Right atrium auricular region (tissue), 2 donors: ENCODE results near the gene EIF3I. TPM values are rescaled to one million over a fixed set of nuclear protein-coding genes. Genes with fewer than 3 reads are reported as not detected.
A peak's percentile ranks its signal among the peaks of the same experiment; 100 is the strongest.

Source experiments
- DNase-seq: peaks from one replicate; pipeline ENCODE4 v3.0.0-alpha.2; 2019; ENCODE audit warnings: low spot score
- H3K27ac ChIP-seq, 2 donors: fragments of 200-600 bp; sonication (generic); 1 replicate in 1 of 2; 2 replicates in 1 of 2; pipeline ENCODE4 v1.5.1; 2016 to 2019
- H3K27me3 ChIP-seq, 2 donors: fragments of 200-600 bp; sonication (generic); one replicate each; pipeline versions ENCODE4 v1.5.1 to v1.6.0; 2017 to 2019
- H3K36me3 ChIP-seq: fragments of 200-600 bp; sonication (generic); one replicate; pipeline ENCODE4 v1.5.1; 2016
- H3K4me1 ChIP-seq, 2 donors: fragments of 200-600 bp; sonication (generic); one replicate each; pipeline versions ENCODE4 v1.5.1 to v1.6.0; 2017 to 2019
- H3K4me3 ChIP-seq, 2 donors: fragments of 200-600 bp; sonication (generic); 1 replicate in 1 of 2; 2 replicates in 1 of 2; pipeline ENCODE4 v1.5.1; 2017 to 2019; ENCODE audit warnings: mild to moderate bottlenecking in 1 of 2, moderate library complexity in 1 of 2
- H3K9me3 ChIP-seq, 2 donors: fragments of 200-600 bp; sonication (generic); one replicate each; pipeline ENCODE4 v1.5.1; 2019
- CTCF ChIP-seq, 2 donors: fragments of 200-600 bp; sonication (generic); IDR thresholded peaks; one replicate each; pipeline ENCODE4 v1.5.1; 2019; ENCODE audit warnings: antibody characterized with exemption in 2 of 2
- total RNA-seq, 2 donors: library from RNA; depleted of rRNA; stranded (reverse); fragments of >200 nt; gene quantifications; one replicate each; pipeline ENCODE4 v1.1.0, GENCODE V29; 2016

EIF3I gene
- total RNA-seq, 2 donors from 2014 or later: 123 to 131 TPM

GRCh38 chr1:32220746-32221580, 1.2 kb upstream of the EIF3I start:
- Histone ChIP-seq H3K4me3 (peak overlapping the region; percentile 75 to 96), H3K27ac (peak overlapping the region; percentile 87 to 92), H3K27me3 (no peaks in the 10 kb centered on the region), H3K4me1 (peaks cover 0 to 32% of the 10 kb centered on the region in 2 donors), H3K9me3 (no peaks in the 10 kb centered on the region), H3K36me3 (peaks cover 33% of the 10 kb centered on the region)
- DNase-seq: no peak
- no peak for TF ChIP-seq CTCF (IDR thresholded peaks at IDR 0.05)

- Histone ChIP-seq H3K4me3 (peak overlapping the region; percentile 75 to 96), H3K36me3 (peaks cover 35% of the 10 kb centered on the region), H3K4me1 (peaks cover 0 to 32% of the 10 kb centered on the region in 2 donors), H3K27ac (peak overlapping the region; percentile 87 to 92), H3K9me3 (no peaks in the 10 kb centered on the region), H3K27me3 (no peaks in the 10 kb centered on the region)
- DNase-seq: no peak
- no peak for TF ChIP-seq CTCF (IDR thresholded peaks at IDR 0.05)
Observed at GRCh38 chr1:32221581-32221979, 627 bp upstream of the EIF3I start.

- Histone ChIP-seq H3K9me3 (no peaks in the 10 kb centered on the region), H3K4me1 (peaks cover 0 to 32% of the 10 kb centered on the region in 2 donors), H3K27me3 (no peaks in the 10 kb centered on the region), H3K4me3 (no peak overlapping the region), H3K27ac (peak overlapping the region; percentile 87 to 92), H3K36me3 (peaks cover 48% of the 10 kb centered on the region)
- TF ChIP-seq CTCF (IDR thresholded peaks at IDR 0.05): peak in 1 of 2 donors; percentile 15
- no peak for DNase-seq
Observed at GRCh38 chr1:32223683-32224082, 1.5 kb downstream of the EIF3I start.

GRCh38 chr1:32224285-32224684, 2.1 kb downstream of the EIF3I start:
- TF ChIP-seq CTCF (IDR thresholded peaks at IDR 0.05): no peak
- Histone ChIP-seq H3K36me3 (peaks cover 54% of the 10 kb centered on the region), H3K27ac (no peak overlapping the region), H3K4me3 (no peak overlapping the region), H3K9me3 (no peaks in the 10 kb centered on the region), H3K27me3 (no peaks in the 10 kb centered on the region), H3K4me1 (peaks cover 0 to 32% of the 10 kb centered on the region in 2 donors)
- DNase-seq: no peak

- Histone ChIP-seq H3K9me3 (no peaks in the 10 kb centered on the region), H3K4me3 (no peak overlapping the region), H3K27me3 (no peaks in the 10 kb centered on the region), H3K36me3 (peaks cover 81% of the 10 kb centered on the region), H3K4me1 (peaks cover 0 to 6% of the 10 kb centered on the region in 2 donors), H3K27ac (no peak overlapping the region)
- DNase-seq: no peak
- no peak for TF ChIP-seq CTCF (IDR thresholded peaks at IDR 0.05)
Observed at GRCh38 chr1:32228771-32229170, 6.6 kb downstream of the EIF3I start.
